Ramos (cell line): ENCODE data around the gene SHISA9.

Experiments used
- in situ Hi-C: fragments of 300-500 bp; cut with MboI; formaldehyde crosslinking; loops from one replicate; pipeline ENCODE4 v1.14.3; 2022; ENCODE audit warnings: low sequenced_read_pairs; ENCODE audit not compliant: unreplicated experiment

SHISA9 gene

GRCh38 chr16:13153696-13154095 lies 252.3 kb downstream of the SHISA9 start:
- in situ Hi-C loops = no loop called here

GRCh38 chr16:13154799-13155198 lies 253.4 kb downstream of the SHISA9 start:
- in situ Hi-C loops = no loop called here

- in situ Hi-C loops = no loop called here
Observed at GRCh38 chr16:13155377-13155776, 254.0 kb downstream of the SHISA9 start.

- in situ Hi-C loops = no loop called here
Observed at GRCh38 chr16:13155780-13156179, 254.4 kb downstream of the SHISA9 start.

GRCh38 chr16:13157082-13157481 lies 255.7 kb downstream of the SHISA9 start:
- in situ Hi-C loops = no loop called here

GRCh38 chr16:13158427-13158826 lies 257.0 kb downstream of the SHISA9 start:
- in situ Hi-C loops = no loop called here

GRCh38 chr16:13165024-13165423 lies 263.6 kb downstream of the SHISA9 start:
- in situ Hi-C loops = no loop called here

GRCh38 chr16:13168091-13168572 lies 266.7 kb downstream of the SHISA9 start:
- in situ Hi-C loops = no loop called here

- in situ Hi-C loops = no loop called here
Observed at GRCh38 chr16:13171313-13171712, 269.9 kb downstream of the SHISA9 start.

GRCh38 chr16:13176711-13177110 lies 275.3 kb downstream of the SHISA9 start:
- in situ Hi-C loops = no loop called here

GRCh38 chr16:13178318-13178717 lies 276.9 kb downstream of the SHISA9 start:
- in situ Hi-C loops = no loop called here

GRCh38 chr16:13181432-13181831 lies 280.0 kb downstream of the SHISA9 start:
- in situ Hi-C loops = no loop called here

GRCh38 chr16:13186813-13187212 lies 285.4 kb downstream of the SHISA9 start:
- in situ Hi-C loops = no loop called here

GRCh38 chr16:13189250-13189649 lies 287.9 kb downstream of the SHISA9 start:
- in situ Hi-C loops = no loop called here

GRCh38 chr16:13193721-13194120 lies 292.3 kb downstream of the SHISA9 start:
- in situ Hi-C loops = no loop called here

GRCh38 chr16:13194766-13195165 lies 293.4 kb downstream of the SHISA9 start:
- in situ Hi-C loops = no loop called here

- in situ Hi-C loops = no loop called here
Observed at GRCh38 chr16:13203725-13204124, 302.3 kb downstream of the SHISA9 start.

GRCh38 chr16:13205352-13205751 lies 304.0 kb downstream of the SHISA9 start:
- in situ Hi-C loops = no loop called here

- in situ Hi-C loops = no loop called here
Observed at GRCh38 chr16:13206606-13207005, 305.2 kb downstream of the SHISA9 start.

- in situ Hi-C loops = no loop called here
Observed at GRCh38 chr16:13207151-13207550, 305.8 kb downstream of the SHISA9 start.

GRCh38 chr16:13223666-13224065 lies 322.3 kb downstream of the SHISA9 start:
- in situ Hi-C loops = no loop called here

GRCh38 chr16:13229039-13229438 lies 327.6 kb downstream of the SHISA9 start:
- in situ Hi-C loops = no loop called here

GRCh38 chr16:13231365-13231764 lies 330.0 kb downstream of the SHISA9 start:
- in situ Hi-C loops = no loop called here
